NCI-H345 (cell line): ENCODE data around the gene PARD3B.
"Not testable (repeated sequence)": the region's sequence is repeated elsewhere in the genome, so short reads cannot be mapped to it uniquely, and the experiment has no call there.

Experiments used
- DNase-seq: peaks from one replicate; lab custom pipeline; 2025; lab: John Stamatoyannopoulos, UW

Gene PARD3B

DNA sequence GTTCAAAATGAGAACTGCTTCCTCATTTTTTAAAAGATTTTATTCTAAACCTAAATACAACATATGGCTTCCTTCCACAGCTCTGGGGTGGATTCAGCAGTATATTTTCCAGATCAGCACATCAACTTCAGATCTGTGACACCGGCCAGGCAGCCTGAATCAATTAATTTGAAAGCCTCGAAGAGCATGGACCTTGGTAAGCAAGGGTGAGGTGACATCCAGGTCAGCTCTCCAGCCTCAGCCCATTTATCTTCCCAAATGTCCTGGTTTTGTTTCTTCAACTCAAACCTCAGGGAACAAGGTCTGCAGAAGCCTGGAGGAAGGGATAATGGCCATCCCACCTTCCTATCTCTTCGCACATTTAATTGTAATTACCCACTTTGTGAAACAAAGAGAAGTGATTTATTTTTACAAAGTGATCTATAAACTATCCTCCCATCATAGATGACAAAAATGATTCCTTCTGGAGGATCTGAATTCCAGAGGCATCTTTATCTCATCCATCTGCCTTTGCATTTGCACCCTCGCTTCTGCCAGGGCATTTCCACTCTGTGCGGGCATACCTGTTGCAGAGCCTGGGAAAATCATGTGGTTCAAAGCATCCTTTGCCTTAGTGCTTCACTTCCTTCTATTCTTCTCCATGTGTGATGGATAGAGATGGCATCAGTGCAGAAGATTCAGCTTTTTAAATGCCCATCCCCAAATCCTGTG is 648.0 kb downstream of the PARD3B start:
- DNase-seq, result no peak

DNA sequence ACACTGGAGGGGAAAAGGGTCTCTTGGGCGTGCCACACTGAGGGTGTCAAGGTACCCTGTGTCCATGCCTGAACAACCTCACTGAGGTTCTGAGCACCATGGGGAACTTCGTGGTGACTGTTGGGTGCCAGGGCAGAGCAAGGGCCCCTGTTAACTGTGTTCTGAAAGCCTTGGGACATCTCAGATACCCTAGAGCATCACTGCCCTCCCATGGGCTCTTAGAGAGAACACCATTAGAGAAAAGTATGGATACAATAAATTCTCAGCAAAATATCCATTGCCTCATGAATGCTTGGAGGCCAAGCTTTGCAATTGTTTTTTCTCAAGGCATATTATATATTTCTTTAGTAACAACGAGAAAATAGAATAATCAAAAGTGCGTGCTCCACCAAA is 648.6 kb downstream of the PARD3B start:
- DNase-seq, result no peak

DNA sequence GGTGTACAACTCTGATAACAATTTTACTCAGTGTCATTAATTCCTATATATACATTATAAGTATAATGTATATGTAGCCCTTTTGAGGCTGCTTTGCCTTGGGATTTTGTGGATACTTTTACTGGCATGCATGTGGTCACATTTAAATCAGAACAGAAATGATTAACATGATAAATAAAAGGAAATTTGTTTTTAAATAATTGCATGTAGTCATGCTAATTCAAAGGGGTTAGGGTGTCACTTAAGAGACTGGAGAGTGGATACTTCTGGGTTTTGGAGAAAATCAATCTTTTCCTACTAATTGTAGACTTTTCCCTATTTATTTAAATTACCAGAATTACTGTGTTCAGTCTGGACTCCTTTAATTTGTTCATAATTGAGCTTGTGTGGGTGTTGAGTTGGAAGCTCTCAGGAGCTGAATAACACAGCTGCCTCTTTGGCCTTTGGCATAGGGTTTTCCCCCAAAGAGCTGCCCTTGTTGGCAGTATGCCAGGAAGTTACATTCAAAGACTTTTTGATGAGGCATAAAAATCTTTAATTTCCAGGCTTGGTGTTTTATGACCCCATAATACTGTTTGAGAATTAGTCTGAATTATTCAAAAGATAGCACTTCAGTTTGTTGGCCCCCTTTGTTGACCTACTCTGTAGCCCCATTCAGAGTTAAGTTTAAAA is 652.3 kb downstream of the PARD3B start:
- no peak for DNase-seq

GRCh38 chr2:205198140-205198525 is 652.9 kb downstream of the PARD3B start:
- DNase-seq, result no peak

DNA sequence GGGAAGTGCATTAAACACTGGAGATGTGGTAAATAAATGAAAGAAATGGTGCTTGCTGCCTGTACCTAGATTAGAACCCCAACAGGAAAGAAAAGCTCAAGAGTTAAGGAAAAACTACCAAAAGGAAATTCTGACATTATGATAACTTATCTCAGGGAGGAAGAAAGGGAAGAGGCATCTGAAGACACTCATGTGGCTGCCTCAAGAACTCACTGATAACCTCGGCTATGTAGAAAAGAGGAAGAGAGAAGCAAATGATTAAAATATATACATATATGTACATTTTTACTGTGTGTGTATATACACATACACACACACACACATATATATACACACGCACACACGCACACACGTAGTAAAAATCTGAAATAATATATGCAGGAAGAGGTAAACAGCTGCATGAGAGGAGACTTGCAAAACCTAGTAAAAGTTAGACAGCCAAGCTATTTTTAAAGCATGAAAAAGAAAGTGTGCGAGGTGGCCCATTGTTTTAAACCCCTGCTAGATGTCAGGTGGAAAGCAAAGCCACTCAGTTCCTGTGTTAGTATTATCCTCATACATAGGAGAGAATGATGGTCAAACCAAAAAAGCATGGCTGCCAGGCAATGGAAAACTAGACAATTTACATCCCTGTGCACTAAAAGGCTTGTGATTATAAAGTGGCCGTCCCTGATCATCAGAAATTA is 654.0 kb downstream of the PARD3B start:
- no peak for DNase-seq

DNA sequence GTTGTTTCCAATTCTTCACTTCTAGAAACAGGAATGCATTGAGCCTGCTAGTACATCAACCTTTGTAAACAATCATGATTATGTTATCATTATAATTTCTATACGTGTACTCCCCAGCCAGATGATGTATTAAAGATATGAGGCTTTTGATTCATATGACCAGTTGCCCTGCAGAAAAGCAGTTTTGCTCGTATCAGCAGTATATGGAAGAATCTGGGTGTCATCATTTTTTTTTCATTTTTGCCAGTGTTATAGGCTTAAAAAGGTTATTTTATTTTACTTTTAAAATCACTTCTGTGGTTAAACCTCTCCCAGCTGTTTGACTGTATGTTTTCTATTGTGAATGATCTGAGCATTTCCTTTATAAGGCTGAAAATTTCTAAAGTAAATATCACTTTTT is 665.2 kb downstream of the PARD3B start:
- no peak for DNase-seq

DNA sequence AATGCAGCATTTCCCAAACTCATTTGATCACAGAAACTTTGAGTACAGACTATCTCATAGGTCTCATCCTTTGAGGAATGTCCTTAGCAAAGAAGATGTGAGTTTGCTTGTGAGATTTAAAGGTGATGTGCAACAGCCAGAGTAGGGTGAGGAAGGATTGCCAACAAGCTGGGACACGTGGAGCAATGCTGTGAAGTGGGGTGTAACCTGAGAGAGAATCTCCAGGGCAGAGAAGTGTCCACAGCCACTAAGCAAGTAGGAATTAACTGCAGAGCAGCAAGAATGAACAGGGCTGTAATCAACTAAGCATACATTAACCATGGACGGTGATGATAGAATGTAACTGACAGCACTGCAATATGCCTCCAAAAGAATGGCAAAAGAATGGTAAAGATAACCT is 667.1 kb downstream of the PARD3B start:
- DNase-seq, result no peak

- no peak for DNase-seq
These were observed 670.8 kb downstream of the PARD3B start for GRCh38 chr2:205216092-205216491.

- no peak for DNase-seq
These were observed 671.3 kb downstream of the PARD3B start for GRCh38 chr2:205216580-205216979.

GRCh38 chr2:205217004-205217403 is 671.7 kb downstream of the PARD3B start:
- no peak for DNase-seq

DNA sequence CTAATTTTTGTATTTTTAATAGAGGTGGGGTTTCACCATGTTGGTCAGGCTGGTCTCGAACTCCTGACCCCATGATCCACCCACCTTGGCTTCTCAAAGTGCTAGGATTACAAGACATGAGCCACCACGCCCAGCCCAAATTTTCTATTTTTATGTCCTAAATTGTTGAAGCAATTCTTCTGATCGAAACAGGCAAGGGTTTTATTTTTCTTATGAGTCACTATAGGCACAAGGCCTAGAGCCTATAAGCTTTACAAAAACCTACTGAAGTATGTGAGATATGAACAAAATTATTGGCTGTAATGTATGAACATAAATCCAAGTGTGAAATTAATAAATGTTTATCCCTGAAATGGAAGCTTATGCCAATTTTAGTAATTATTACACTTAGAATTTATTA is 672.8 kb downstream of the PARD3B start:
- DNase-seq, result no peak

- not testable (repeated sequence) for DNase-seq
These were observed 673.5 kb downstream of the PARD3B start for GRCh38 chr2:205218816-205219215.

GRCh38 chr2:205220559-205220958 is 675.3 kb downstream of the PARD3B start:
- DNase-seq, result no peak

DNA sequence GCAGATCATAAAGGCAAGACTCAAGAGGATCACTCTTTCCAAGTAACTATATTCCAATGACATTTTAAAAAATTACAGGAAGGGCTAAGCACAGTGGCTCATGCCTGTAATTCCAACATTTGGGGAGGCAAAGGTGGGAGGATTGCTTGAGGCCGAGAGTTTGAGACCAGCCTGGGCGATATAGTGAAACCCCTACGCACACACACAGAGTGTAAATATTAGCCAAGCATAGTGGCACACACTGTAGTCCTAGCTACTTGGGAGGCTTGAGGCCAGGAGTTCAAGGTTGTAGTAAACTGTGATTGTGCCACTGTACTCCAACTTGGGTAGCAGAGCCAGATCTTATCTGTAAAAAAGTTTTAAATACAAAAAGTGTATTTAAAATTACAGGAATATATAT is 686.8 kb downstream of the PARD3B start:
- DNase-seq, result no peak

DNA sequence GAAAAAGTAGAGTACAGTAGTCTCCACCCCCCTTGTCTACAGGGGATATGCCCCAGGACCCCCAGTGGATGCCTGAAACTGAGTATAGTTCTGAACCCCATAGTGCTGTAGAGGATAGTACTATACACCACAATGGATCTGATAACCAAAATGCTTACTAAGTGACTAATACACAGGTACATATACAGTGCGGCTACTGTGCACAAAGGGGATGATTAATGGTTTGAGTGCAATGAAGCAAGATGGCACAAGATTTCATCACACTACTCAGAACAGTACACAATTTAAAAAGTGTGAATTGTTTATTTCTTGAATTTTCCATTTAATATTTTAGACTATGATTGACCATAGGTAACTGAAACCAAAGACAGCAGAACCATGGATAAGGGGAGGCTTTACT is 690.2 kb downstream of the PARD3B start:
- no peak for DNase-seq

DNA sequence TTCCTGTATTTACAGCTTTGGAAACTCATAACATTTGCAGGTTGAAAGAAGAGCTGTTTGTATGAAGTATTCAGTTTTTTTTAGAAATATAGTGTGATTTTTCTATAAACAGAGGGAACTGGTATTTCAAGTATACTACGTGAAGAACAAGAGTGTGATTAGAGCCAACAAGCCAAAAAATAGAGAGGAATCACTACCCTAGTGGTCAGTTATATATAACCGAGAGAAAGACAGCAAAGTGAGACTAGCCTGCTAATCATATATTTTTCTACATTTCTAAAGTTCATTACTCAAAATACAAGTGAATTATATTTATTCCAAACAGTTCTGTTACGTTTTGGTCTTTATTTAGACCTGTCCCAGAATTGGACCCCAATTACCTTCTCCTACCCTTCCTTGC is 692.2 kb downstream of the PARD3B start:
- DNase-seq, result no peak

DNA sequence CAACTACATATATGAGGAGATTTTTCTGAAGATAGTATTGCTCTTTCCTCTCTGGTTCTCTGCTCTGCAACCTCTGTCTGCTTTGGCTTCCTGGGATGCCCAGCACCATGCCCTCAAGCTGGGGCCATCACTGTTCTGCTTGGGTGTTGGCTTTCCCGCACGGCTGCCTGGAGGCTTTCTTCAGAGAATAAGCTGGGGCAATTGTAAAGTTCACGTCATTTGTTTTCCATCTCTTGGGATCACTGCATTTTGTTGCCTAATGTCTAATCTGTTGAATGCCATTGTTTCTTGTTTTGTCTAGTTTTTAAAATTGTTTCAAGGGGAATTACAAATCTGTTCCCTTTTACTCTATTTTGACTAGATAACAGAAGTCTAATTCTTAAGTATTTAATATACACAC is 699.7 kb downstream of the PARD3B start:
- DNase-seq, result no peak

DNA sequence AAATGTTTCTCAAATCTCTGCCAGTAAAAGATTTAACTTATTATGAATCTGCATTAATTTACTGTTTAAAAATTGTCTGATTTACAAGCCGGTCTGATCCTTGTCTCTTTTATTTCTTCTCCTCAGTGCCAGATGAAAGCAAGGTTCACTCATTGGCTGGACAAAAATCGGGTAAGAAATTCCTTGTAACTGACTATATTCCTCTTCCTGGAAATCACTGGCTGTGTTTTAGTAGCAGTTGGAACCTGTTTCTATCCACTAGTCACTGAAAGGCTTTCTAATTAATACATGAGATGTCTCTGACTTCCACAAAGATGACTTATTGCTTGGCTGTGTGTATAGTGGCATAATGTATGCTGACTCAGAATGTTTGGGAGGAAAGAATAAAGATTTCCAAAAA is 700.4 kb downstream of the PARD3B start:
- no peak for DNase-seq

DNA sequence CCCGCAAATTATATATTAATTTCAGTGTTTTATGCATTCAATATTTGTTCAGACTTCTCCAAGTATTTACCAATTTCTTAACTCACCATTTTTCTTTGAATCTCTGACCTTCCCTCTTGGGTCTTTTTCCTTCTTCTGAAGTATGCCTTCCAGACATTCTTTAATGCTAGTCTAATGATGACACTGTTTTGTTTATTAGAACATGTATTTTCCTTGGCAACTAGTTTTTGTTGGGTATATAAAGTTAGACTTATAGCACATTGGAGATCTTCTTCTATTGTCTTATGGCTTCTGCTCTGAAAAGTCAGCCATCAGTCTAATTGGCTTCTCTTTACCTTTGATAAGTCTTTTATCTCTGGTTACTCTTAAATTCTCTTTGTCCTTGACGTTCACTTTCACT is 713.8 kb downstream of the PARD3B start:
- DNase-seq, result no peak

DNA sequence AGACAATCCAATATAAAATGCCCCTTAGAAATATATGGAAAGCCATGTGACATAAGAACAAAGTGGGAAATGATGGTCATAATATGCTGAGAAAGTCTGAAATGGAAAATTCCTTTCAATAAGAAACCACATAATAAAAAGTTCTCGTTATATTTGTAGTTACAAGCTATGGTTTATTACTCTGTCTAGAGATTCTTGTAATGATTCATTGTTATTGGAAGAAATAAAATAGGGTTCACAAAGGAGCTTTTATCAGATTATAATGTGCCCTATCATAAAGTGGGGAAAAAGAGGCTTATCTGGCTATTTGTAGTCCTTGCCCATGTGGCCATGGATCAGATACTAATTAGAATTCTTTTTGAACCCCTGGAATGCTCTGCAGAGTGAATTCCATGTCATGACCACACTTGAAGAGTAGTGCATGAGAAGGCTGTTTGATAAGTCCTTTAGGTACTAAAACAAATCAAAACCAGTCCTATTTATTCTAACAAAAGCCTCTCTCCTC is 716.3 kb downstream of the PARD3B start:
- no peak for DNase-seq

DNA sequence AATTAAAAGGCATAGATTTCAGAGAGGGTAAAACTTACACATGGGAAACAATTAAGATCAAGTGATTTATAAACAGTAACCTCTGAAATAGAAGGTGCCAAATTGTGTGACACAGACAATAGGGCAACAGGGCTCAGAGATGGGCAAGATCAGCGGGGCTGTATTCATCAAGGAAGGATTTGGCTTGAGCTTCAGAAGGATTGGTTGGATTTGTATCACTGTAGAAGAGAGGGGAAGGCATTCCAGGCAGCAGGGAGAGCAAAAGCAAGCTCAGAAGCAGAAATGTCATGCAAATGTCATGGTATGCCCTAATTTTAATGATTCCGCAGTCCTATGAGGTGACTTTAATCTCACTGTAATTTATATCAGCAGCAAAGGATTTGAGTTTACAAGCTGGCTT is 722.0 kb downstream of the PARD3B start:
- DNase-seq, result no peak

- no peak for DNase-seq
These were observed 725.4 kb downstream of the PARD3B start for GRCh38 chr2:205270689-205271088.

- DNase-seq, result no peak
These were observed 727.9 kb downstream of the PARD3B start for GRCh38 chr2:205273148-205273547.
